ENCODE measurements around the gene NPDC1.

NPDC1 gene

GRCh38 chr9:137055385-137056364 is 9.7 kb upstream of the NPDC1 start:
- no peak for DNase-seq

- no peak for DNase-seq
These were observed 9.0 kb upstream of the NPDC1 start for GRCh38 chr9:137054932-137055384.

- peak; percentile 81 for DNase-seq
These were observed 8.3 kb upstream of the NPDC1 start, which contains the start of gene ENTPD2 for GRCh38 chr9:137053944-137054931. TSS of gene ENTPD2 (minus strand) at chr9:137054061. CDS start at chr9:137053997, 64 bp downstream.

- no peak for DNase-seq
These were observed 7.3 kb upstream of the NPDC1 start for GRCh38 chr9:137052998-137053943.

GRCh38 chr9:137052293-137052692 is 6.3 kb upstream of the NPDC1 start:
- no peak for DNase-seq

- DNase-seq, result no peak
These were observed 5.3 kb upstream of the NPDC1 start for GRCh38 chr9:137051145-137051724.

- no peak for DNase-seq
These were observed 4.6 kb upstream of the NPDC1 start for GRCh38 chr9:137050570-137050969.

GRCh38 chr9:137049544-137050449 is 3.8 kb upstream of the NPDC1 start:
- DNase-seq, result peak; percentile 85

GRCh38 chr9:137048655-137049543 is 2.9 kb upstream of the NPDC1 start:
- DNase-seq, result no peak

- no peak for DNase-seq
These were observed 486 bp downstream of the NPDC1 start for GRCh38 chr9:137045294-137046087.

- no peak for DNase-seq
These were observed 1.3 kb downstream of the NPDC1 start for GRCh38 chr9:137044502-137045177.

- no peak for DNase-seq
These were observed 1.9 kb downstream of the NPDC1 start for GRCh38 chr9:137044037-137044436.

- no peak for DNase-seq
These were observed 2.9 kb downstream of the NPDC1 start for GRCh38 chr9:137042751-137043727.

- no peak for DNase-seq
These were observed 4.9 kb downstream of the NPDC1 start for GRCh38 chr9:137041124-137041523.

GRCh38 chr9:137040568-137040967 is 5.4 kb downstream of the NPDC1 start:
- no peak for DNase-seq

GRCh38 chr9:137039611-137040366 is 6.2 kb downstream of the NPDC1 start:
- no peak for DNase-seq

All from activated effector memory CD4-positive, alpha-beta T cell treated with anti-CD3 and anti-CD28 coated beads, Interleukin-2, amount 50 U/mL, for 16 hours (primary cell).